Measurements from ENCODE around the gene PLPP7. TPM values are rescaled to one million over a fixed set of nuclear protein-coding genes. Genes with fewer than 3 reads are reported as not detected.
A peak's percentile ranks its signal among the peaks of the same experiment; 100 is the strongest.

PLPP7 gene
- total RNA-seq, 4 donors from 2014 or later = 1.1 to 2.9 (median 2.7) TPM

DNA sequence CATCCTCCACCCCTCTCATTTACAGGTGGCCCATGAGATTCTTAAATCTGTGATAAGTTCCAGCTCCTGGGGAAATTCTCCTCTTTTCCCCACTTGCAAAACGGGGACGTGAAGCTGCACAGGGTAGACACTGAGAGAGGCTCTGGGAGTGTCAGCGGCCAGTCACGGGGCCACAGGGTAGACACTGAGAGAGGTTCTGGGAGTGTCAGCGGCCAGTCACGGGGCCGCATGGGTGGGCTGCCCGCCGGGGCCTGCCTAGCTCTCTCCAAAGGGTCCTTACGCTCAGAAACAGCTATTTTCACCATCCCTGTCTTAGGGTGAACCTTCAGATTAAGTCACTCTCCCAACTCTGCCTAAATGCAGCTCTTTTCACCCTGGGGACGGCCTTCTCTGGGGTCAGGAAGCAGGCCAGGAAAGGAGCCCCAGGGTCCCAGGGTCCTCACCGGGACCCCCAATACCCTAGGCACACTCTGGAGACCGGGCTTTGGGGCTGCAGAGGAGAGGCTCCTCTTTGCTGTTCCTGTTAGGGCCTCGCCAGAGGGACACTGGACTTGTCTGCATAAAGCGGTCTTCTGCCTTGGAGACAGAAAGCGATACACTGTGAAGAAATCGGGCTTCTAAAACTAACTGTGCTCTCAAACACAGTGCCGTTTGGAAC, 14.7 kb upstream of the PLPP7 start:
- DNase-seq = no peak
- WGBS, 2 donors = 78 to 90% methylated on average over 12 to 18 of the region's 18 CpGs
- peak overlapping the region in 1 of 3 donors; percentile 15 for H3K4me3 ChIP-seq (replicated peaks in 1 of 3)
- H3K27me3 ChIP-seq = no peaks in the 10 kb centered on the region
- no peaks in the 10 kb centered on the region for H3K9me3 ChIP-seq
- peak overlapping the region; percentile 20 to 58 (median 56) for H3K27ac ChIP-seq
- intact Hi-C loops (cut with DNase I) = no loop called here
- TF ChIP-seq POLR2A (IDR thresholded peaks at IDR 0.05) = no peak
- H3K4me1 ChIP-seq = peaks cover 0 to 17% of the 10 kb centered on the region in 2 donors
- no peaks in the 10 kb centered on the region for H3K36me3 ChIP-seq

DNA sequence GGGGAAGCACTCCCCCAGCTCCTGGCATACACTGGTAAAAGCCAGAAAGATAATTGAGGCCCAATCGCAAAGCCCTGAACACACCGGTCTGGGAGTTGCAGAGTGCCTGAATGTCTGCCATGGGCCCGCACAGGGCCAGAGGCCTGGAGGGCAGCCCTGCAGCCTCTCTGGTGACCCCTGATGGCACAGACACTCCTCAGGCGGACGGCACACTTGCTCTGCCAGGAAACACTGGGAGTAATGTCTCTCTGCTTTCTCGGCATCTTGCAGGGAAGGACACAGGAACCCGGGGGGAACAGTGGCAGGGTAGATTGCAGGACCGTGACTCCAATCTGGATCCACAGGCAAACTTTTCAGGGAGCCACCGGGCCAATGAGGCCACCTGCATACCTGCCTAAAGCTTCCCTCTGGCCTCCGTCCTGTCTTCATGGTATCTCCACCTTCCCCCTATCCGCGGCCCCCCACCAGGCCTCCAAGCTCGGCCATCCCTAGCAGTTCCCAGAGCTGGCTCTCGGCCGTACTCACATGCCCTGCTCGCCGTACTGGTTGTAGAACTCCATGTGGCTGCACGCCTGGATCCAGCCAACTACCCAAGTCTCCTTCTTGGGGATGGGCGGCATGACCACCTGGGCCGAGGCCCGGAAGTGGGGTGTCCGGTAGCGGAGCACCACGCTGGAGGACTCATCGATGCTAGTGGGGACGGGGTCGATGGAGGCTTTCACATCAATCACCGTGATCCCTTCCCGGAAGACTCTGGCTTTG, 14.0 kb upstream of the PLPP7 start:
- Histone ChIP-seq H3K27ac (peak overlapping the region in 2 of 3 donors; percentile 47 to 58), H3K9me3 (no peaks in the 10 kb centered on the region), H3K27me3 (no peaks in the 10 kb centered on the region), H3K4me1 (peaks cover 0 to 17% of the 10 kb centered on the region in 2 donors), H3K4me3 (replicated peaks in 1 of 3) (peak overlapping the region in 1 of 3 donors; percentile 15), H3K36me3 (no peaks in the 10 kb centered on the region)
- intact Hi-C loops (cut with DNase I) = no loop called here
- WGBS, 2 donors = 70 to 86% methylated on average over 23 to 25 of the region's 29 CpGs
- TF ChIP-seq POLR2A (IDR thresholded peaks at IDR 0.05) = no peak
- TF ChIP-seq, protein P1, sequence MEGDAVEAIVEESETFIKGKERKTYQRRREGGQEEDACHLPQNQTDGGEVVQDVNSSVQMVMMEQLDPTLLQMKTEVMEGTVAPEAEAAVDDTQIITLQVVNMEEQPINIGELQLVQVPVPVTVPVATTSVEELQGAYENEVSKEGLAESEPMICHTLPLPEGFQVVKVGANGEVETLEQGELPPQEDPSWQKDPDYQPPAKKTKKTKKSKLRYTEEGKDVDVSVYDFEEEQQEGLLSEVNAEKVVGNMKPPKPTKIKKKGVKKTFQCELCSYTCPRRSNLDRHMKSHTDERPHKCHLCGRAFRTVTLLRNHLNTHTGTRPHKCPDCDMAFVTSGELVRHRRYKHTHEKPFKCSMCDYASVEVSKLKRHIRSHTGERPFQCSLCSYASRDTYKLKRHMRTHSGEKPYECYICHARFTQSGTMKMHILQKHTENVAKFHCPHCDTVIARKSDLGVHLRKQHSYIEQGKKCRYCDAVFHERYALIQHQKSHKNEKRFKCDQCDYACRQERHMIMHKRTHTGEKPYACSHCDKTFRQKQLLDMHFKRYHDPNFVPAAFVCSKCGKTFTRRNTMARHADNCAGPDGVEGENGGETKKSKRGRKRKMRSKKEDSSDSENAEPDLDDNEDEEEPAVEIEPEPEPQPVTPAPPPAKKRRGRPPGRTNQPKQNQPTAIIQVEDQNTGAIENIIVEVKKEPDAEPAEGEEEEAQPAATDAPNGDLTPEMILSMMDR (IDR thresholded peaks at IDR 0.05) = no peak
- DNase-seq = no peak

DNA sequence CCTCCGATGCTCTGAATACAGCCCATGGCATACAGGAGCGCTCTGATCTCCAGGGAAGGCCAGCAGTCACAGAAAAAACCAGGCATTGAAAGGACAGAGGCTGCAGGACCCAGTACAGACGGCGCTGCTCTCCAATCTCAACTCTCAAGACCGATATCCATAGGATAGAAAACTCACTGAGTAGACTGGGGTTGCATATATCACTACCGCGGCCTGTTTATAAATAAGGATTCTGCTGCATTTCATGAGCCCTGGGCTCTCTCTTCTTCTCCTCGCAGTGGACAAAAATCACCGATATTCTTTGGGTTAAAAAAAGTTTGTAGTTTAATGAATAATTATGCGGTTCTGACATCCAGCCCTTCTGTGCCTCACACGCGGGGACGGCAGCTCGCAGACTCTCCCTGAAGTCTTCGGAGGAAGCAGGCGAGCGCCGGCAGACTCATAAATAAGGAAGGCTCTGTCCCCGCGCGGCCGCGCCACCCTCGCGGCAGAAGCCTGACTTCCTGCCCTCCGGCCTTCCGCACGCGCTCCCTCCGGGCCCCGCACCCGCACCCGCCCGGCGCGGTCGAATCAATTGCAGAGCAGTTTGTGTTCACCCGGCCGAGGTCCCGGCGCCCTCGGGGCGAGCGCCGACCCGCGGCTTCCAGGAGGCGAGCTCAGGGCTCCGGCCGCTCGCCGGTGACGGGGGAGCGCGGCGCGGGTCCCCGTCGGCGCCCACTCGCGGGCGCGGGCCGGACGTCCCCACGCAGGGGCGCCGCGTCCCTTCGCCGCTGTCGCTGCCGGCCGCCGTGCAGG, 13.2 kb upstream of the PLPP7 start, which contains the start of gene FAM78A:
Gene FAM78A, minus strand, starts transcription at position 417 of the 795 bp plus-strand sequence. Its CDS starts 331 bp downstream, at position 86.
- no peaks in the 10 kb centered on the region for H3K27me3 ChIP-seq
- H3K4me1 ChIP-seq = peaks cover 0 to 15% of the 10 kb centered on the region in 2 donors
- peak within 1 kb of the TSS; percentile 6 to 58 (median 54) for H3K27ac ChIP-seq
- intact Hi-C loops (cut with DNase I) = no loop called here
- no peaks in the 10 kb centered on the region for H3K9me3 ChIP-seq
- no peak for DNase-seq
- H3K36me3 ChIP-seq = no peaks in the 10 kb centered on the region
- no peak for TF ChIP-seq POLR2A (IDR thresholded peaks at IDR 0.05)
- TF ChIP-seq, protein P1 (IDR thresholded peaks at IDR 0.05) = no peak
- peak within 1 kb of the TSS; percentile 12 to 60 (median 58) for H3K4me3 ChIP-seq (replicated peaks in 1 of 3)
- 43 to 46% methylated on average over 18 to 21 of the region's 76 CpGs for WGBS, 2 donors

DNA sequence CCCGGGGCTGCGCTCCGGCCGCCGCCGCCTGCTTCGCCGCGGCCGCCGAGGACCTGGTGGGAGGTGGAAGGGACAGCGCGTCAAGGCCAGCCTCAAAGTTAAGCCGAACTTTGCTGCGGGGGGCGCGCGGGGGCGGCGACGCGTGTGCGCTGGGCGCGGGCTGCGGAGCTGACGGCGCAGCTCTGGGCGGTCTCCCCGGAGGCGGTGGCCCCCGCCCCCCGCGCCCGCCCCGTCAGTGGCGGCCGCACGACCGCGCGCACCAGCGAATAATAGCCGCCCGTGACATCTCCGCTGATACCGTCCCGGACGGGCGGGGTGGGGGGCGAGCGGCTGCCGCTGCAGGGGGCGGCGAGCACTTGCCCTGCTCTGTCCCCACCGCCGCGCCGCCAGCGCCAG, 12.6 kb upstream of the PLPP7 start:
- no peaks in the 10 kb centered on the region for H3K9me3 ChIP-seq
- no peak overlapping the region for H3K27ac ChIP-seq
- intact Hi-C loops (cut with DNase I) = no loop called here
- peaks cover 0 to 11% of the 10 kb centered on the region in 2 donors for H3K4me1 ChIP-seq
- peak overlapping the region in 1 of 3 donors; percentile 60 for H3K4me3 ChIP-seq (replicated peaks in 1 of 3)
- TF ChIP-seq POLR2A (IDR thresholded peaks at IDR 0.05) = no peak
- TF ChIP-seq, protein P1 (IDR thresholded peaks at IDR 0.05) = no peak
- DNase-seq = no peak
- no peaks in the 10 kb centered on the region for H3K36me3 ChIP-seq
- no peaks in the 10 kb centered on the region for H3K27me3 ChIP-seq
- WGBS, 2 donors = no CpG with 5 or more reads among the region's 60 CpGs

DNA sequence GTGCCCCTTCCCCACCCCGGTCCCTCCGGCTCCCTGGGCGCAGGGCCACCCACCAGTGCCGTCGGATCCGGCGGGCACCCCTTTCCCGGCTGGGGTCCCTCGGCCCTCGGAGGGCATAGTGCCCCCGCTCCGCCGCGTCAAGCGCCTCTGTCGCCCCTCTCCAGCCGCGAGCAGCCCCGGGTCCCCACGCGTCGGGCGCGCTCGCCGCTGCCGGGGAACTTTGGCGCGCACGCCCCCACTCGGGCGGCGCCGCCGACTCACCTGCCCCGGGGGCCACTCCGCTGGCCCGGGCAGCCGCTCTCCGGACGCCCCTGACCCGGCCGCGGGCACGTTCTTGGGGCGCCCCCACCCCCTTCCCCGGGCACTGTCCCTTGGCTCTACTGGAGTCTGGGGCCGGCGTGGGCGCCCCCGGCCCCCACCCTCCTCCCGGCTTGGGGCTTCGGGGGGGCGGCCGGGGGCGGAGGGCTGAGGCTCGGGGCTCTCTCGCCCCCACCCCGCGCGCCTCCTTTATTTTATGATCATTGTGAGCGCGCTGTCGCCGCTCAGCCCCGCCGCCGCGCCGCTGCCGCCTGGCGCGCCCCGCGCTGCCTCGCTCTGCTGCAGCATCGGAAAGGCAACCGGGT, 12.1 kb upstream of the PLPP7 start:
- DNase-seq = no peak
- no CpG with 5 or more reads among the region's 78 CpGs for WGBS, 2 donors
- intact Hi-C loops (cut with DNase I) = no loop called here

More for the DNA sequence above, 12.1 kb upstream of the PLPP7 start:
- Histone ChIP-seq H3K9me3 (no peaks in the 10 kb centered on the region), H3K27ac (peak overlapping the region in 1 of 3 donors; percentile 54), H3K27me3 (no peaks in the 10 kb centered on the region), H3K4me1 (peaks cover 0 to 11% of the 10 kb centered on the region in 2 donors), H3K36me3 (no peaks in the 10 kb centered on the region), H3K4me3 (replicated peaks in 1 of 3) (peak overlapping the region; percentile 12 to 60 (median 58))
- TF ChIP-seq POLR2A (IDR thresholded peaks at IDR 0.05) = no peak
- TF ChIP-seq, protein P1 (IDR thresholded peaks at IDR 0.05) = no peak
